ENCODE results near the gene DOCK1. TPM values are rescaled to one million over a fixed set of nuclear protein-coding genes. Genes with fewer than 3 reads are reported as not detected.

The DOCK1 gene
- total RNA-seq, 2 experiments from 2014 or later: 0.14 to 0.18 TPM

- intact Hi-C loops (cut with micrococcal nuclease): no loop called here
These were observed 13.0 kb downstream of the DOCK1 start for GRCh38 chr10:126917975-126918908.

GRCh38 chr10:126919426-126919825, 14.2 kb downstream of the DOCK1 start:
- DNase-seq (no peak), ATAC-seq (no peak)
- H3K27me3 Mint-ChIP-seq: no peaks in the 10 kb centered on the region
- no peak for TF ChIP-seq CTCF (IDR thresholded peaks at IDR 0.05)
- no peaks in the 10 kb centered on the region for H3K36me3 Mint-ChIP-seq (ENCODE audit: low read depth)
- ChIA-PET POLR2A (no interaction called here), CTCF (no interaction called here)
- peaks cover 5% of the 10 kb centered on the region for H3K9me3 Mint-ChIP-seq
- H3K4me1 Mint-ChIP-seq (ENCODE audit: low read depth): no peaks in the 10 kb centered on the region
- no peak overlapping the region for H3K27ac Mint-ChIP-seq
- intact Hi-C loops (cut with micrococcal nuclease): no loop called here
- no peak overlapping the region for H3K4me3 Mint-ChIP-seq

More at GRCh38 chr10:126917975-126918908, 13.0 kb downstream of the DOCK1 start:
- Mint-ChIP-seq H3K4me1 (ENCODE audit: low read depth) (no peaks in the 10 kb centered on the region), H3K27me3 (no peaks in the 10 kb centered on the region), H3K27ac (no peak overlapping the region), H3K9me3 (peaks cover 5% of the 10 kb centered on the region), H3K4me3 (no peak overlapping the region), H3K36me3 (ENCODE audit: low read depth) (no peaks in the 10 kb centered on the region)
- no peak for DNase-seq
- ATAC-seq: no peak
- ChIA-PET CTCF (interaction anchor here (0.6 kb wide), 1 partner anchor 16 kb away, joined by 3 read pairs; no protein-coding TSS in a partner anchor), POLR2A (no interaction called here)
- no peak for TF ChIP-seq CTCF (IDR thresholded peaks at IDR 0.05)

- Mint-ChIP-seq H3K4me3 (no peak overlapping the region), H3K4me1 (ENCODE audit: low read depth) (no peaks in the 10 kb centered on the region), H3K27me3 (no peaks in the 10 kb centered on the region), H3K27ac (no peak overlapping the region), H3K36me3 (ENCODE audit: low read depth) (no peaks in the 10 kb centered on the region), H3K9me3 (peaks cover 5% of the 10 kb centered on the region)
- no peak for TF ChIP-seq CTCF (IDR thresholded peaks at IDR 0.05)
- ChIA-PET POLR2A (no interaction called here), CTCF (no interaction called here)
- intact Hi-C loops (cut with micrococcal nuclease): no loop called here
- no peak for ATAC-seq
- DNase-seq: no peak
These were observed 15.9 kb downstream of the DOCK1 start for GRCh38 chr10:126921162-126921561.

GRCh38 chr10:126921974-126922525, 16.8 kb downstream of the DOCK1 start:
- DNase-seq: no peak
- intact Hi-C loops (cut with micrococcal nuclease): no loop called here
- TF ChIP-seq CTCF (IDR thresholded peaks at IDR 0.05): no peak
- Mint-ChIP-seq H3K9me3 (peaks cover 5% of the 10 kb centered on the region), H3K4me3 (no peak overlapping the region), H3K4me1 (ENCODE audit: low read depth) (no peaks in the 10 kb centered on the region), H3K27ac (no peak overlapping the region), H3K36me3 (ENCODE audit: low read depth) (no peaks in the 10 kb centered on the region), H3K27me3 (no peaks in the 10 kb centered on the region)
- CTCF ChIA-PET: no interaction called here
- POLR2A ChIA-PET: no interaction called here
- no peak for ATAC-seq
